Neutrophil (primary cell): Measurements from ENCODE around the gene NFIB.

Experiments
- H3K27ac ChIP-seq: fragments of 200-600 bp; sonication (generic); 2 replicates; pipeline ENCODE4 v1.5.1; 2016; ENCODE audit warnings: mild to moderate bottlenecking, moderate library complexity
- H3K27me3 ChIP-seq: fragments of 200-600 bp; sonication (generic); 2 replicates; pipeline ENCODE4 v1.6.0; 2016; ENCODE audit warnings: mild to moderate bottlenecking
- H3K36me3 ChIP-seq: fragments of 200-600 bp; sonication (generic); 2 replicates; pipeline ENCODE4 v1.5.1; 2017
- H3K4me1 ChIP-seq, 2 experiments: fragments of 200-600 bp in 1 of 2; sonication (generic) in 1 of 2; 1 replicate in 1 of 2; 2 replicates in 1 of 2; pipeline versions ENCODE4 v1.5.1 to v1.6.1; 2013 to 2016; ENCODE audit warnings: low read depth in 1 of 2, low read length in 1 of 2, mild to moderate bottlenecking in 1 of 2, moderate library complexity in 1 of 2; ENCODE audit not compliant: control insufficient read depth in 1 of 2, insufficient read depth in 1 of 2
- H3K4me3 ChIP-seq, 2 experiments: fragments of 200-600 bp in 1 of 2; sonication (generic) in 1 of 2; 1 replicate in 1 of 2; 2 replicates in 1 of 2; pipeline ENCODE4 v1.5.1; 2013 to 2016; ENCODE audit warnings: low read depth in 1 of 2, low read length in 1 of 2, mild to moderate bottlenecking in 1 of 2, moderate library complexity in 1 of 2
- H3K9me3 ChIP-seq: fragments of 200-600 bp; sonication (generic); 2 replicates; pipeline ENCODE4 v1.5.1; 2016
- TF ChIP-seq, protein P1 (sequence below): fragments of 200-600 bp; sonication (generic); IDR thresholded peaks from 2 replicates; pipeline ENCODE4 v1.5.1; 2016; ENCODE audit warnings: antibody characterized with exemption

The NFIB gene

GRCh38 chr9:14317667-14318320 lies 3.9 kb upstream of the NFIB start:
- TF ChIP-seq, protein P1, sequence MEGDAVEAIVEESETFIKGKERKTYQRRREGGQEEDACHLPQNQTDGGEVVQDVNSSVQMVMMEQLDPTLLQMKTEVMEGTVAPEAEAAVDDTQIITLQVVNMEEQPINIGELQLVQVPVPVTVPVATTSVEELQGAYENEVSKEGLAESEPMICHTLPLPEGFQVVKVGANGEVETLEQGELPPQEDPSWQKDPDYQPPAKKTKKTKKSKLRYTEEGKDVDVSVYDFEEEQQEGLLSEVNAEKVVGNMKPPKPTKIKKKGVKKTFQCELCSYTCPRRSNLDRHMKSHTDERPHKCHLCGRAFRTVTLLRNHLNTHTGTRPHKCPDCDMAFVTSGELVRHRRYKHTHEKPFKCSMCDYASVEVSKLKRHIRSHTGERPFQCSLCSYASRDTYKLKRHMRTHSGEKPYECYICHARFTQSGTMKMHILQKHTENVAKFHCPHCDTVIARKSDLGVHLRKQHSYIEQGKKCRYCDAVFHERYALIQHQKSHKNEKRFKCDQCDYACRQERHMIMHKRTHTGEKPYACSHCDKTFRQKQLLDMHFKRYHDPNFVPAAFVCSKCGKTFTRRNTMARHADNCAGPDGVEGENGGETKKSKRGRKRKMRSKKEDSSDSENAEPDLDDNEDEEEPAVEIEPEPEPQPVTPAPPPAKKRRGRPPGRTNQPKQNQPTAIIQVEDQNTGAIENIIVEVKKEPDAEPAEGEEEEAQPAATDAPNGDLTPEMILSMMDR = no peak
- H3K4me3 ChIP-seq = no peak overlapping the region
- peaks cover 7 to 23% of the 10 kb centered on the region in 2 experiments for H3K4me1 ChIP-seq
- no peak overlapping the region for H3K27ac ChIP-seq
- no peaks in the 10 kb centered on the region for H3K9me3 ChIP-seq
- H3K27me3 ChIP-seq = peaks cover 100% of the 10 kb centered on the region
- no peaks in the 10 kb centered on the region for H3K36me3 ChIP-seq

DNA sequence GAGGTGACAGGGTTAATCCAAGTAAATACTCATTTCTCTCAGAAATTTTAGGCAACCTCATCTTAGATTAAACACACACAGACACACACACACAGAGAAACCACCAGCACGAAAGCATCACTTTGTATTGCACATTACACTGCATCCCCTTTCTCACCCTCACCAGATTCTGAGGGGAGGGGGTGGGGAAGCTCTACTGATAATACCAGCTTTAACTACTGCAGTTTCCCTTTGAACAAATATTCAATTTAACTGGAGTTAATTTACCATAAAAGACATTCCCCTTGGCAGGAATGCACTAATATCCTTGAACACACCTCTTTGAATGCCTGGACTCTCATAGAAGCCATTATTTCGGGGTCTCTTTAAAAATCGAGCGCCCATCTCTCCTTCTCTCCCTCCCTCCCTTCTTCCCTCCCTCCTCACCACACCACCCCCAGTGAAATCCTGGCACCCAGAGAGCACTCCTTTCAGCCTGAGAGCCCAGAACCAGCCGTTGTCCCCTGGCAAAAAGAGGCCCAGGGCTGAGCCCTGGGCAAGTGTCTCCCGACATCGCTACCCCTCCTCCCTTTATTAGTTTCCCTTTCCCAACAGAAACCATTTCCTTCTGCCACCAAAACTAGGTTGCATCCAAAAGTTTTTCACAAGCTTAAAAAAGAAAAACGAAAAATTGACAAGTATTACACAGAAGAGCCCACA lies 2.8 kb upstream of the NFIB start:
- Histone ChIP-seq H3K9me3 (no peaks in the 10 kb centered on the region), H3K4me1 (peaks cover 2 to 14% of the 10 kb centered on the region in 2 experiments), H3K4me3 (no peak overlapping the region), H3K27ac (no peak overlapping the region), H3K27me3 (peaks cover 100% of the 10 kb centered on the region), H3K36me3 (no peaks in the 10 kb centered on the region)
- TF ChIP-seq, protein P1 = no peak

GRCh38 chr9:14315875-14316601 lies 2.1 kb upstream of the NFIB start:
- Histone ChIP-seq H3K36me3 (no peaks in the 10 kb centered on the region), H3K4me1 (peaks cover 2 to 14% of the 10 kb centered on the region in 2 experiments), H3K9me3 (no peaks in the 10 kb centered on the region), H3K27ac (no peak overlapping the region), H3K4me3 (no peak overlapping the region), H3K27me3 (peaks cover 100% of the 10 kb centered on the region)
- TF ChIP-seq, protein P1 = no peak

DNA sequence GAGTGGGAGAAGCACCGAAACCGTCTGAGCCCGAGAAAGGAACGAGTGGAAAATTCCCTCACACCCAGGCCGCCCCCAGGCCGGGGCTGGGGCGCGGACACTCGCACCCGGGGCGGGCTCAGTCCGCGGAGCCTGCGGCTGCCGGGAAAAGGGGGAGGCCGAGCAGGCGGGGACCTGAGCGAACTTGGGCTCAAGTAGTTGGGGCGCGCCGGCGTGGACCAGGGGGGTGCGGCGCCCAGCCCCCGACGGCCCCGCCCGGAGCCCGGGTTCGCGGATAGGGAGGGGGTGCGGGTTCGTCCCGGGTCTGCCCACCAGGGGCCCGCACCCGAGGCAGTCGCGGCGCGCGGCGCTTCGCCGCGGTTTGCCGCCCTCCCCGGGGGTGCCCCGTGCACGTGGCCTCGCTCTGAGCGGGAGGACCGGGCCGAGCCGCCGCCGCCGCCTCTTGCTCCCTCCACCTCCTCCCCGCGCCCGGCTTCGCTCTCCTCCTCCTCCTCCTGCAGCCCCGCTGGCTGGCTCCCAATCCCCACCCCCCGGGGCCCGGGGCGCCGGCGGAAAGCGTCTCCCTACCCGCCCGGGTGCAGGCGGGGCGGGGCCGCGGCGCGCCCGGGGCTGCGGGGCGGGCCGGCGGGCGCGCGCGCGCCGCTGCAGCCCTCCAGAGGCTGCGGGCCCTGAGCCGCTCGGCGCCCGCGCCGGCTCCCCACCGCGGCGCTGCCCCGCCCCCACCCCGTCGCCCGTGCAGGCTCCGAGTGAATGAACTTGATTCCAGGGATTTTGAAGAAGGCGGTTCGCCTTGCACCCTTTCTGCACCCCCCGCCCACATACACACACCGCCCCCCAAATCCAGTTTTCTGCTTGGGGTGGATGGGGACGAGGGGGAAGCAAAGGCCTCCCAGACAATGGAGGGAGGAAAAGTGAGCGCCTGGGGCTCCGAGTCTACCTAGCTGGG lies 1.3 kb upstream of the NFIB start:
- TF ChIP-seq, protein P1 = no peak
- no peak overlapping the region for H3K27ac ChIP-seq
- H3K4me3 ChIP-seq = peak overlapping the region in 1 of 2 experiments; percentile 24
- peaks cover 2 to 14% of the 10 kb centered on the region in 2 experiments for H3K4me1 ChIP-seq
- no peaks in the 10 kb centered on the region for H3K9me3 ChIP-seq
- H3K27me3 ChIP-seq = peaks cover 100% of the 10 kb centered on the region
- H3K36me3 ChIP-seq = no peaks in the 10 kb centered on the region

DNA sequence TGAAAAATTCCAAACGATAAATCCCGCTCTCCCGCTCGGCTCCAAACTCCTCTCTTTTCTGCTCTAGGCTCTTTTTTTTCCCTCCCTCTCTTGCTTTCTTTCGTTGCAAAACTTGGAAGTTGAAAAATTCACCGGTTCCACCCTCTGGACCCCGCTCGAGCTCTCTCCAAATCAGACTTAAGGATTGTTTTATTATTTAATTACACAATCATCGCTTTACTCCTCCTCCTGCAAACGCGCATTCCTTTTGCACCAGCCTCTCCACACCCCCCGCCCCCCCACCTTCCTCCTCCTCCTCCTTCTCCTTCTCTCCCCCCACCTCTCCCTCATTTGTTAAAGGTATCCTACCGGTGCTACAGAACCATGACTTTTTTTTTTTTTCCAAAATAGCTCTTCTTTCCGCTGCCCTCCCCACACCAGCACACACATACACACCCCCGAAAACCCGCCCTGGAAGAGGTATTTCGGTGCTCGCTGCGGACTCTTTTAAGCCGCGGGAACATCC lies 535 bp upstream of the NFIB start:
- TF ChIP-seq, protein P1 = no peak
- H3K36me3 ChIP-seq = no peaks in the 10 kb centered on the region
- peaks cover 2 to 14% of the 10 kb centered on the region in 2 experiments for H3K4me1 ChIP-seq
- H3K4me3 ChIP-seq = peak overlapping the region in 1 of 2 experiments; percentile 24
- no peaks in the 10 kb centered on the region for H3K9me3 ChIP-seq
- peaks cover 100% of the 10 kb centered on the region for H3K27me3 ChIP-seq
- no peak overlapping the region for H3K27ac ChIP-seq
